Measurements from ENCODE around the gene PLEKHA5. TPM values are rescaled to one million over a fixed set of nuclear protein-coding genes. Genes with fewer than 3 reads are reported as not detected.
"Not testable (repeated sequence)": the region's sequence is repeated elsewhere in the genome, so short reads cannot be mapped to it uniquely, and the experiment has no call there.

Gene PLEKHA5
- total RNA-seq, 2 donors from 2014 or later, result 3.7 to 4.6 TPM

DNA sequence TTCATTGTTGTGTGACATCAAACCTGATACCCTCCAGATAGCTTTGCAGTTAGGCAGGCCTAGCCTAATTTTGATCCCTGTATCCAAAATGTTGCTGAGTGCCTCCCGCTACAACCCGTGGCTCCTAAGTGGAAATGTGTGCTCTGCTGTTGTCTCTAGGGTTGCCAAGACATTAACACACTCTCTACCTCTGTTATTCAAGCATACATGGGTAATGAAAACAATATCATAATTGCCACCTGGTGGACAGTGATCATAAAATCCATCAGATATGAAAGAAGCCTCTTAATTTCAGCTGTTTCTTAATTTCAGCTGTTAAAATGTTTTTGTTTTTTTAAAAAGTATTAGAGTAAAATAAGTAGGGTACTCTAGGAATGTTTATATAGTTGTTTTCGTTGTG, 93.5 kb downstream of the PLEKHA5 start:
- no peak overlapping the region for H3K27ac Mint-ChIP-seq
- H3K4me3 Mint-ChIP-seq, result no peak overlapping the region
- DNase-seq, result no peak
- ATAC-seq (replicated peaks in 1 of 2), result no peak
- H3K9me3 Mint-ChIP-seq, result no peaks in the 10 kb centered on the region
- no peaks in the 10 kb centered on the region for H3K27me3 Mint-ChIP-seq (ENCODE audit: low read depth)
- H3K4me1 Mint-ChIP-seq (ENCODE audit: low read depth), result peaks cover 14% of the 10 kb centered on the region
- H3K36me3 Mint-ChIP-seq (ENCODE audit: insufficient read depth in 2 of 2), result no peaks in the 10 kb centered on the region

DNA sequence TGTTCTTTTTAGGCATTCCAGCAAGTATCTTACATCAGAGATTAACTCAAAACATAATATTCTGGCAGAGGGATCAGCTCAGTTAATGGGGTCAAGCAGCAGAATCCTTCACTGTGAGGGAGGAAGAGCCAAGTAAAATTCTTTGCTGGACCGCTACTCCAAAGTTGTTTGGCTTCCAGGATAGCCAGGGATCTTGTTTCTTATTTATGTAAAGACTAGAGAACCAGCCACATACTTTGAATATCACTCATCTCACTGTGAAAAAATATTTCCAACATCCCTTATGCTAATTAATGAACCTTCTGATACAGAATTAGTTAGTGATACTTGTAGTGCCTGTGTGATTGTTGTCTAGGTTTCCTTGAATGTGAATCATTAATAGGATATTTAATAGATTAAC, 94.2 kb downstream of the PLEKHA5 start:
- no peaks in the 10 kb centered on the region for H3K36me3 Mint-ChIP-seq (ENCODE audit: insufficient read depth in 2 of 2)
- no peak overlapping the region for H3K27ac Mint-ChIP-seq
- no peaks in the 10 kb centered on the region for H3K27me3 Mint-ChIP-seq (ENCODE audit: low read depth)
- H3K9me3 Mint-ChIP-seq, result no peaks in the 10 kb centered on the region
- ATAC-seq (replicated peaks in 1 of 2) (no peak), DNase-seq (no peak)
- H3K4me1 Mint-ChIP-seq (ENCODE audit: low read depth), result peaks cover 14% of the 10 kb centered on the region
- no peak overlapping the region for H3K4me3 Mint-ChIP-seq

DNA sequence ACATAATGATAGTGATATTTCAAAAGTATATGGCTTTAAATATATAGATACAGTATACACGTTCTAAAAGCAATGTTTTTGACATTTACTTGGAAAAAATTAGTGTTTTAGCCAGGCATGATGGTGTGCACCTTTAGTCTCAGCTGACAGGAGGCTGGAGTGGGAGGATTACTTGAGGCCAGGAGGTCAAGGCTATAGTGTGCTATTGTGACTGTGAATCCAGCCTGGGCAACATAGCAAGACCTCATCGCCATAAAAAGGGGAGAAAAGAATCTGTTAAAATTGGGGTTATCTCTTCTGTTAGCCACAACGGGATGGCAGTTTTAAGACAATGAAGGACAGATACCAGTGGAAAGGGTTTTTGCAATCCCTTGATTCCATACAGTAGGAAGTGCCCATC, 95.2 kb downstream of the PLEKHA5 start:
- H3K4me3 Mint-ChIP-seq, result no peak overlapping the region
- DNase-seq (no peak), ATAC-seq (replicated peaks in 1 of 2) (no peak)
- H3K27ac Mint-ChIP-seq, result no peak overlapping the region
- H3K36me3 Mint-ChIP-seq (ENCODE audit: insufficient read depth in 2 of 2), result no peaks in the 10 kb centered on the region
- peaks cover 14% of the 10 kb centered on the region for H3K4me1 Mint-ChIP-seq (ENCODE audit: low read depth)
- H3K27me3 Mint-ChIP-seq (ENCODE audit: low read depth), result no peaks in the 10 kb centered on the region
- no peaks in the 10 kb centered on the region for H3K9me3 Mint-ChIP-seq

DNA sequence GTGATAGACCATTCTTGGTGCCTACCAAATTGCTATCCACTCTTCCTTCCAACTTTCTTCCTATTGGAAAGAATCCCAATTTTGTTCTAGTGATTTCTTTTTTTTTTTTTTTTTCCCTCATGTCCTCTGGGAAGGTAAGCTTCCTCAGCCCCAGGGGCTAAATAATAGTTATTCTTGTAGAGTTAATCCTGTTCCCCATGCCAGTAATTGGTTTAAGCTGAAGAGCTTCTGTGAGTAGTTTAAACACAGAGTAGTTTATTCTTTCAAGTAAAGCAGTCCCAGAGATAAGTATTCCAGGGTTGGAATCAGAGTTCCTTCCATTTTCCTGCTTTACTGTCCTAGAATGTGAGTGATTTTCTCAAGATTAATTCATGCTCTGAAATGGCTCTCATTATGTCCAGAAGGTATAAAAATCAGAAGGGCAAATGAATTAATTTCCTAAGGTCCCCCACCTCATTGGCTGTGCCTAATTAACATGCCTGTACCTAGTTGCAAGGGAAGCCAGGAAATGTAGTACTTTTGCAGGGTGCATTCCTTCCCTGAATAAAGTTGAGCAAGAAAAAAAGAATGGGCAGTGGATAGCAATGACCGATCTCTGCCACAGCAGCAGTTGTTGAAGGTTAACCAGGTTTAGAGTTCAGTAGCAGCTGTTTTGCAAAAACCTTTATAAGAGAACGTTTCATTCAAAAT, 97.8 kb downstream of the PLEKHA5 start:
- Mint-ChIP-seq H3K36me3 (ENCODE audit: insufficient read depth in 2 of 2) (no peaks in the 10 kb centered on the region), H3K9me3 (no peaks in the 10 kb centered on the region), H3K4me3 (no peak overlapping the region), H3K4me1 (ENCODE audit: low read depth) (no peaks in the 10 kb centered on the region), H3K27me3 (ENCODE audit: low read depth) (no peaks in the 10 kb centered on the region), H3K27ac (no peak overlapping the region)
- DNase-seq (no peak), ATAC-seq (replicated peaks in 1 of 2) (no peak)

DNA sequence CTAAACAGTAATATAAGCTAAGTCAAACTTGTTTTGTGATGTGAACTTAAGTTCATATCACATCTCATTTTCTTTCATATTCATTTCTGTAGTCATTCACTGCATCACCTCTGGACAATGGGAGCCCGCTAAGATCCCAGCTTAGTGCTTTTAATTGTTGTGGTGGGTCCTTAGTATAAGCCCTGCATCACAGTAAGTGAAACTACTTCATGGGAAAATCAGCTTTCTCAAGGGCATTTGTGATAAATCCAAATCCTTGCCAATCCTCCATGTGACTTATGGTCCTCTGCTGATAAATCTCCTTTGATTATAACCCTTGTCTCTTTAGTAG, 98.3 kb downstream of the PLEKHA5 start:
- H3K4me1 Mint-ChIP-seq (ENCODE audit: low read depth), result no peaks in the 10 kb centered on the region
- no peak for ATAC-seq (replicated peaks in 1 of 2)
- no peaks in the 10 kb centered on the region for H3K36me3 Mint-ChIP-seq (ENCODE audit: insufficient read depth in 2 of 2)
- peak overlapping the region; percentile 52 for H3K27ac Mint-ChIP-seq
- no peaks in the 10 kb centered on the region for H3K9me3 Mint-ChIP-seq
- no peaks in the 10 kb centered on the region for H3K27me3 Mint-ChIP-seq (ENCODE audit: low read depth)
- DNase-seq, result no peak
- H3K4me3 Mint-ChIP-seq, result no peak overlapping the region

DNA sequence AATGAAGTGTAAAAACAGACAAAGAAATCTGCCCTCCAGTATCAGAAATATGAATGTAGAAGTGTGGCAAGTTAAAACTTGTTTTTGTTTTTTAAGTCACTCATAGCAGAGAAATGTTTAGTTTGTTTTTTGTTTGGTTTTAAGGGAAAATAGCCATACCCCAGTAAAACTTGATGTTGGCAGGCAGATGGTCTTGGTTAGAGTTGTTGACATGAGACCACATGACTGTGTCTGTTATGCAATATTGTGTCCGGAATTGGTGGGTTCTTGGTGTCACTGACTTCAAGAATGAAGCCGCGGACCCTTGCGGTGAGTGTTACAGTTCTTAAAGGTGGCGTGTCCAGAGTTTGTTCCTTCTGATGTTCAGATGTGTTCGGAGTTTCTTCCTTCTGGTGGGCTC, 99.5 kb downstream of the PLEKHA5 start:
- not testable (repeated sequence) for ATAC-seq (replicated peaks in 1 of 2); H3K4me1 Mint-ChIP-seq (ENCODE audit: low read depth); H3K27me3 Mint-ChIP-seq (ENCODE audit: low read depth); H3K9me3 Mint-ChIP-seq; H3K27ac Mint-ChIP-seq; DNase-seq; H3K4me3 Mint-ChIP-seq; H3K36me3 Mint-ChIP-seq (ENCODE audit: insufficient read depth in 2 of 2)

DNA sequence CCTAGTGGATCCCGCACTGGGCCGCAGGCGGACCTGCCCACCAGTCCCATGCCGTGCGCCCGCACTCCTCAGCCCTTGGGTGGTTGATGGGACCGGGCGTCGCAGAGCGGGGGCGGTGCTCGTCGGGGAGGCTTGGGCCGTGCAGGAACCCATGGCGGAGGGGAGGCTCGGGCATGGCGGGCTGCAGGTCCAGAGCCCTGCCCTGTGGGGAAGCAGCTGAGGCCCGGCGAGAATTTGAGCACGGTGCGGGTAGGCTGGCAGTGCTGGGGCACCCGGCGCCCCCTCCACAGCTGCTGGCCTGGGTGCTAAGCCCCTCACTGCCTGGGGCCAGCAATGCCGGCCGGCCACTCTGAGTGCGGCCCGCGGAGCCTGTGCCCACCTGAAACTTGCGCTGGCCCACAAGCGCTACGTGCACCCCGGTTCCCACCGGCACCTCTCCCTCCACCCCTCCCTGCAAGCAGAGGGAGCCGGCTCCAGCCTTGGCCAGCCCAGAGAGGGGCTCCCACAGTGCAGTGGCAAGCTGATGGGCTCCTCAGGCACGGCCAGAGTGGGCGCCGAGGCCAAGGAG, 100.8 kb downstream of the PLEKHA5 start:
- Mint-ChIP-seq H3K4me1 (ENCODE audit: low read depth) (no peaks in the 10 kb centered on the region), H3K27ac (no peak overlapping the region), H3K4me3 (no peak overlapping the region), H3K27me3 (ENCODE audit: low read depth) (no peaks in the 10 kb centered on the region), H3K9me3 (no peaks in the 10 kb centered on the region), H3K36me3 (ENCODE audit: insufficient read depth in 2 of 2) (no peaks in the 10 kb centered on the region)
- no peak for ATAC-seq (replicated peaks in 1 of 2)
- no peak for DNase-seq

DNA sequence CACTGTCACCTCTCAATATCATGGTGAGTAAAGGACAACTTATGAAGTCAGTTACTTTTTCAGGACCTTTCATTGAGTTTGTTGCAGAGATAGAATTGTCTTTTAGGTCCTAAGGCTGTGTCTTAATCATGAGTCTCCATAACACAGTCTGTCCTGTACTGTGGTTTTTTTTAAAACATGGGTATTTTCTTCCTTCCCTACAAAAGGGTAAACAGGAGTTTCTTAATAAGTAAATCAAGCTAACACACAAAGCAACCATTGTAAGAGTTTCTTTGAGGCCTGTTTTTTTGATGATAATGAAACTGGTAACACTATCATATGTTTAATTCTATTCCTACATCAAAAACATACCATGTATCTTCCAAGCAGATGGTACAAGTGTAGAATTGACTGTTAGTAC, 101.4 kb downstream of the PLEKHA5 start:
- Mint-ChIP-seq H3K27me3 (ENCODE audit: low read depth) (no peaks in the 10 kb centered on the region), H3K9me3 (no peaks in the 10 kb centered on the region), H3K4me3 (no peak overlapping the region), H3K36me3 (ENCODE audit: insufficient read depth in 2 of 2) (no peaks in the 10 kb centered on the region), H3K27ac (no peak overlapping the region), H3K4me1 (ENCODE audit: low read depth) (no peaks in the 10 kb centered on the region)
- ATAC-seq (replicated peaks in 1 of 2) (no peak), DNase-seq (no peak)

DNA sequence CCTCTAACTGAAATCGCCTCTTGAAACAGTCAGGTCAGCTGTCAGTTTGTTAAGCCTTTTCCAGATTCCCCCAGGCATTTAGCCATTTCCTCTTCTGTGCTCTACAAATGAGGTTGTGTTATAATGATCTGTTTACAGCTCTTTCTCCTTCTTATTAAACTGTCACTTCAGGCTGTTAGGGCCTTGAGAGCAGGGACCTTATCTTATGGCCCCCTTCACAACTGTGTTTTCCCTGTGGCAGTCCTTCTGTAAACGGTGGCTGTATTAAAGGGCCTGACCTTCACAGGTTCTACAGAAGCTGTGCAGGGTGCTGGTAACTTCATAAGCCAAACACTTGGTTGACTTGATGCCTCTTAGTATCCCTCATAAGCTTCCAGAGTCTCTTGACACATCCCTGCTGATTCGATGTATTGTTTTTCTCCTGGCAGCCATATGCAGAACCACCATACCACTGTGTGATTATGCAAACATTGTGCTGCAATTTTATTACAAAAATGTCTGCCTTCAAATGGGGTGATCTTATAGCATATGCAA, 104.7 kb downstream of the PLEKHA5 start:
- no peak overlapping the region for H3K27ac Mint-ChIP-seq
- no peaks in the 10 kb centered on the region for H3K36me3 Mint-ChIP-seq (ENCODE audit: insufficient read depth in 2 of 2)
- DNase-seq, result no peak
- no peak for ATAC-seq (replicated peaks in 1 of 2)
- H3K27me3 Mint-ChIP-seq (ENCODE audit: low read depth), result no peaks in the 10 kb centered on the region
- no peaks in the 10 kb centered on the region for H3K9me3 Mint-ChIP-seq
- no peak overlapping the region for H3K4me3 Mint-ChIP-seq
- H3K4me1 Mint-ChIP-seq (ENCODE audit: low read depth), result no peaks in the 10 kb centered on the region

DNA sequence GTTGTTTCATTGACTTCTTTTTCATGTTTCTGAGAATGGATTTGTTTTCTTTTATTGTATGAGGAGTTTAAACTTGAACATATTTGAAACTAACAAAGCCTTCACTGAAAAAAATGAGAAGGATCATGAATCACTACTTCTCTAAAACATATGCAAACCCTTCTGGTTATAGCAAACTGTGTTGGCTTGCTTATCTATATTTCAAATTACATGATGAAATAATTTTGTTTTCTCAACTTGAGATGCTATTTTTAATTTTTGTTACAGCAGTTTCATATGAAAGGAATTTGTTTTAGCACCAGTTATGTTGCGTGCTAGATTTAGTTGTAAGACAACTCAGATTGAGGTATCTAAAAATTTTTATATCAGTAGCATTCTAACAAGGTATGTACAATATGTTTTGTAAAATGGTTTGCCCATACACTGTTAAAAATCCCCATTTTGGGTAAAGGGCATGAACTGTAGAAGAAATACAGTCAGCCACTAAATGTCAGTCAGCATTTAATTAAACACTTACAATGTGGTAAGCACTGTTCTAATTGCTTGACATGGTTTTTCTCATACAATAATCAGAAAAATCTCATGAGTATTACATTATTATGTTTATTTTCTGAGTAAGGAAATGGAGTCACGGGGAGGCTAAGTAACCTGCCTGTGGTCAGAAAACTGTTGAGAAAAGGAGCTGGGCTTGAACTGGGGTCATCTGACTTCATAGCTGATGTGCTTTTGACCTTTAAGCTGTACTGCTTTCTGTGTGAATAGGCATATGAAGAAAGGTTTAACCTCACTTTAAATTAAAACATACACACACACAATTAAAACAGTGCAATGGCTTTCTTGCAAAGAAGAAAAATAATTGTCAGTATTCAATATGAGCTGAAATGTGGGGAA, 105.7 kb downstream of the PLEKHA5 start:
- Mint-ChIP-seq H3K4me3 (no peak overlapping the region), H3K36me3 (ENCODE audit: insufficient read depth in 2 of 2) (no peaks in the 10 kb centered on the region), H3K27me3 (ENCODE audit: low read depth) (no peaks in the 10 kb centered on the region)

DNA sequence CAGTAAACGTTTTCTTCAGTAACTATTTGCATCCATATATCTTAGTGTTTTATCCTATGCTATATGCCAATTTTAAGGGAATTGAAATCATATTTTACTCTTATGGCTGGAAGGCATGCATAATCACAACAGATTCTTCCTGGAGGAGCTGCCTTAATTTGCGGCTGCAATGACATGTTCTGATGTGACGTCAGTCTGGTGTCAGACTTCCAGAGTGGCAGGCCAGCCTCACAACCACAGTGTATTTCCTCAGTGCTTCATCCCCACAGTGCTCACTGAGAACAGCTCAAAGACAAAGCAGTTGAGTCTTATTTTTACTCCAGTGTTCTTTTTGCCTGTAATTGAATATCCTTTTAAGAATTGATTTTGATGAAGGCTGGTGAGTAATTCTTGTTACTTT, 107.1 kb downstream of the PLEKHA5 start:
- Mint-ChIP-seq H3K4me3 (no peak overlapping the region), H3K27me3 (ENCODE audit: low read depth) (no peaks in the 10 kb centered on the region), H3K4me1 (ENCODE audit: low read depth) (no peaks in the 10 kb centered on the region), H3K36me3 (ENCODE audit: insufficient read depth in 2 of 2) (no peaks in the 10 kb centered on the region), H3K27ac (no peak overlapping the region), H3K9me3 (no peaks in the 10 kb centered on the region)
- DNase-seq, result no peak
- ATAC-seq (replicated peaks in 1 of 2), result no peak

More for the DNA sequence above, 105.7 kb downstream of the PLEKHA5 start:
- Mint-ChIP-seq H3K27ac (peak overlapping the region; percentile 73), H3K9me3 (no peaks in the 10 kb centered on the region), H3K4me1 (ENCODE audit: low read depth) (no peaks in the 10 kb centered on the region)
- ATAC-seq (replicated peaks in 1 of 2) (no peak), DNase-seq (no peak)

DNA sequence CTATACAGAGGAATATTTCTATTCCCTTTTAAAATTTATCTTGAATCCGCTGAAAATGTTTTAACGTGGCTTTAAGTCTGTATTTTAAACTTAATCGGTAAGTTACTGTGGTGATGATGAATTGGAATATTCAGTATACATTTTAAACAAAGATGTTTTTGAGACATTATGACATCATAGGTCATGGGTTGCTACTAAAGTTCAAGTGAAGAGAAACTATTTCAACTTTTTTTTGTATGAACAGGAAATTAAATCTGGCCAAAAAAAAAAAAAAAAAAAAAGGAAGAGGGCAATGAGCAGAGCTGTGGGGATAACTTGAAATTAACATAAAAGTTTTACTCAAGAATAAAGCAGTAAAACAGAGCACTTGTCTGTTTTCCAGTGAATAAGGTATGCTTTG, 109.0 kb downstream of the PLEKHA5 start:
- Mint-ChIP-seq H3K27me3 (ENCODE audit: low read depth) (no peaks in the 10 kb centered on the region), H3K4me1 (ENCODE audit: low read depth) (peaks cover 6% of the 10 kb centered on the region), H3K4me3 (no peak overlapping the region), H3K36me3 (ENCODE audit: insufficient read depth in 2 of 2) (no peaks in the 10 kb centered on the region), H3K9me3 (no peaks in the 10 kb centered on the region), H3K27ac (no peak overlapping the region)
- ATAC-seq (replicated peaks in 1 of 2) (no peak), DNase-seq (no peak)

DNA sequence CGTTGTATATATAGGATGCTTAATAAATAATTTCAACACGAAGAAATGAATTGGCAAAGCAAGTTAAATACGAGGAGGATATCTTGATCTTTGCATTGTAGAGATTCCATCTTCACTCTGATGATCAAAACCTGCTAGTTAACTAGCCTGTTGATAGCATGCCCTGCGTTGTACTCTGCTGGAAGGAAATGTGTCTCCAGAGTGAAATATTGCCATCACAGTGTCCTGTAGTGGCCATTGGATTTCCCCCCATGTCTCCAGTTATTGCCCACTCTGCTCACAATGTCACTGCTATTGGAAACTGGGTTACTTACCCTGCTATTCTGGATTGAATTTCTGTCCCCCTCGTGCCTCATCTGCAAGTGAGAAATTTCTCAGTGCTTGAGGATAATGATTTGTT, 109.6 kb downstream of the PLEKHA5 start:
- Mint-ChIP-seq H3K27me3 (ENCODE audit: low read depth) (no peaks in the 10 kb centered on the region), H3K27ac (no peak overlapping the region), H3K4me1 (ENCODE audit: low read depth) (peaks cover 6% of the 10 kb centered on the region), H3K36me3 (ENCODE audit: insufficient read depth in 2 of 2) (no peaks in the 10 kb centered on the region), H3K4me3 (no peak overlapping the region), H3K9me3 (no peaks in the 10 kb centered on the region)
- ATAC-seq (replicated peaks in 1 of 2) (no peak), DNase-seq (no peak)
